CD14-positive monocyte (primary cell): ENCODE data around the gene KIF21A. TPM values are rescaled to one million over a fixed set of nuclear protein-coding genes. Genes with fewer than 3 reads are reported as not detected.

Source experiments
- DNase-seq, 3 donors: peaks; one replicate each; pipeline ENCODE4 v3.0.0-alpha.2; 2011 to 2022
- H2AFZ ChIP-seq: 2 replicates; pipeline ENCODE4 v1.6.0; 2012; ENCODE audit warnings: mild to moderate bottlenecking, low read depth, low read length, inconsistent platforms; ENCODE audit not compliant: insufficient read depth, poor library complexity, severe bottlenecking
- H3K27ac ChIP-seq, 2 donors: 1 replicate in 1 of 2; 2 replicates in 1 of 2; pipeline ENCODE4 v1.5.1; 2012 to 2013; ENCODE audit warnings: low read length in 2 of 2, control low read depth in 1 of 2, inconsistent platforms in 1 of 2, low read depth in 1 of 2, mild to moderate bottlenecking in 1 of 2
- H3K27me3 ChIP-seq, 2 donors: one replicate each; pipeline versions ENCODE4 v1.6.0 to v1.6.1; 2011 to 2013; ENCODE audit warnings: low read length in 2 of 2; ENCODE audit not compliant: control insufficient read depth in 2 of 2, insufficient read depth in 2 of 2
- H3K36me3 ChIP-seq, 2 donors: replicated peaks in 1 of 2; 1 replicate in 1 of 2; 2 replicates in 1 of 2; pipeline versions ENCODE4 v1.5.1 to v1.6.1; 2012 to 2013; ENCODE audit warnings: low read length in 2 of 2, control low read depth in 1 of 2, inconsistent platforms in 1 of 2, mild to moderate bottlenecking in 1 of 2; ENCODE audit not compliant: insufficient read depth in 2 of 2, control insufficient read depth in 1 of 2
- H3K4me1 ChIP-seq, 2 donors: 1 replicate in 1 of 2; 2 replicates in 1 of 2; pipeline versions ENCODE4 v1.5.1 to v1.6.1; 2012 to 2013; ENCODE audit warnings: low read length in 2 of 2, control low read depth in 1 of 2, inconsistent platforms in 1 of 2, mild to moderate bottlenecking in 1 of 2, moderate library complexity in 1 of 2; ENCODE audit not compliant: insufficient read depth in 2 of 2, control insufficient read depth in 1 of 2
- H3K4me2 ChIP-seq: replicated peaks from 2 replicates; pipeline ENCODE3; 2012; ENCODE audit warnings: low read length, moderate library complexity, mild to moderate bottlenecking; ENCODE audit not compliant: poor library complexity, severe bottlenecking; ENCODE audit errors: extremely low read depth
- H3K4me3 ChIP-seq, 3 experiments: fragments of 200-600 bp in 1 of 3; sonication (generic) in 1 of 3; replicated peaks in 1 of 3; 1 replicate in 2 of 3; 2 replicates in 1 of 3; pipeline ENCODE4 v1.5.1; 2011 to 2013; ENCODE audit warnings: low read length in 3 of 3, mild to moderate bottlenecking in 3 of 3, control low read depth in 2 of 3, low read depth in 2 of 3, inconsistent platforms in 1 of 3, moderate library complexity in 1 of 3
- H3K79me2 ChIP-seq: 2 replicates; pipeline ENCODE4 v1.6.0; 2012; ENCODE audit warnings: mild to moderate bottlenecking, control low read depth, inconsistent platforms, low read length, moderate library complexity; ENCODE audit not compliant: insufficient read depth
- H3K9ac ChIP-seq: 2 replicates; pipeline ENCODE4 v1.6.0; 2017; ENCODE audit warnings: low read length, mild to moderate bottlenecking; ENCODE audit not compliant: insufficient read depth, poor library complexity, severe bottlenecking
- H3K9me3 ChIP-seq, 2 donors: replicated peaks in 1 of 2; 1 replicate in 1 of 2; 2 replicates in 1 of 2; pipeline versions ENCODE4 v1.5.1 to v1.6.1; 2012 to 2013; ENCODE audit warnings: low read length in 2 of 2, control low read depth in 1 of 2; ENCODE audit not compliant: control insufficient read depth in 1 of 2, insufficient read depth in 1 of 2
- H4K20me1 ChIP-seq: 2 replicates; pipeline ENCODE4 v1.6.0; 2012; ENCODE audit warnings: mild to moderate bottlenecking, low read length, control low read depth, moderate library complexity; ENCODE audit not compliant: insufficient read depth
- H3K27ac Mint-ChIP-seq, 7 donors: one replicate each; pipeline ENCODE4 v1.8.0; 2020; ENCODE audit warnings: mild to moderate bottlenecking in 7 of 7, mixed read lengths in 7 of 7, moderate library complexity in 6 of 7, inconsistent platforms in 2 of 7
- H3K27me3 Mint-ChIP-seq, 3 donors: one replicate each; pipeline ENCODE4 v1.8.0; 2021 to 2022; ENCODE audit warnings: low read depth in 3 of 3, mild to moderate bottlenecking in 3 of 3, mixed read lengths in 3 of 3, moderate library complexity in 3 of 3, inconsistent platforms in 1 of 3
- H3K36me3 Mint-ChIP-seq, 2 donors: one replicate each; pipeline ENCODE4 v1.8.0; 2020; ENCODE audit warnings: mixed read lengths in 2 of 2, inconsistent platforms in 1 of 2, mild to moderate bottlenecking in 1 of 2
- H3K4me1 Mint-ChIP-seq: one replicate; pipeline ENCODE4 v1.8.0; 2020; ENCODE audit warnings: mild to moderate bottlenecking, mixed read lengths
- H3K4me3 Mint-ChIP-seq, 2 donors: one replicate each; pipeline ENCODE4 v1.8.0; 2020; ENCODE audit warnings: mild to moderate bottlenecking in 2 of 2, mixed read lengths in 2 of 2, moderate library complexity in 1 of 2
- H3K9me3 Mint-ChIP-seq, 7 donors: one replicate each; pipeline ENCODE4 v1.8.0; 2020 to 2022; ENCODE audit warnings: mixed read lengths in 7 of 7, mild to moderate bottlenecking in 6 of 7, moderate library complexity in 6 of 7, inconsistent platforms in 2 of 7
- CTCF ChIP-seq: fragments of 200-600 bp; IDR thresholded peaks from one replicate; pipeline ENCODE4 v1.8.0; 2022; ENCODE audit warnings: antibody characterized with exemption, mild to moderate bottlenecking
- WGBS: methylation state at CpG from one replicate; pipeline ENCODE4 v1.1.5; 2013; ENCODE audit warnings: missing lambda C conversion rate; ENCODE audit not compliant: insufficient coverage; 5-methylcytosine and 5-hydroxymethylcytosine counted together
- intact Hi-C, 2 donors: fragments of 100-400 bp; cut with micrococcal nuclease; formaldehyde crosslinking; loops; one replicate each; pipeline versions ENCODE4 v1.15.0 to v1.15.1; 2023
- polyA plus RNA-seq, 3 donors: library from polyadenylated mRNA; depleted of rRNA in 1 of 3; unstranded in 2 of 3; stranded (reverse) in 1 of 3; fragments of 300-500 nt in 2 of 3; fragments of >200 nt in 1 of 3; fragmentation: Illumina TruSeq in 2 of 3; gene quantifications; 1 replicate in 2 of 3; 2 replicates in 1 of 3; pipeline ENCODE4 v1.2.3, GENCODE V29; 2012 to 2021

The KIF21A gene
- polyA plus RNA-seq, 3 donors = 0.03 to 0.05 TPM; not detected in 1

GRCh38 chr12:39483597-39483996 is 40.7 kb upstream of the KIF21A start:
- intact Hi-C loops = no loop called here
- H3K27ac ChIP-seq = no peak overlapping the region
- H4K20me1 ChIP-seq = no peaks in the 10 kb centered on the region
- no peak overlapping the region for H3K9ac ChIP-seq
- no peak for DNase-seq
- H3K4me1 ChIP-seq = no peaks in the 10 kb centered on the region
- WGBS = 100% methylated on average over 1 of the region's 7 CpGs
- H2AFZ ChIP-seq = no peak overlapping the region
- H3K36me3 ChIP-seq = no peaks in the 10 kb centered on the region
- no peak overlapping the region for H3K27ac Mint-ChIP-seq
- no peaks in the 10 kb centered on the region for H3K36me3 Mint-ChIP-seq
- peaks cover 0 to 11% (median 2%) of the 10 kb centered on the region in 7 donors for H3K9me3 Mint-ChIP-seq
- TF ChIP-seq CTCF = no peak
- H3K9me3 ChIP-seq = no peaks in the 10 kb centered on the region
- H3K79me2 ChIP-seq = no peaks in the 10 kb centered on the region
- no peak overlapping the region for H3K4me2 ChIP-seq
- H3K27me3 Mint-ChIP-seq = peaks cover 0 to 2% (median 2%) of the 10 kb centered on the region in 3 donors
- H3K4me1 Mint-ChIP-seq = no peaks in the 10 kb centered on the region
- no peaks in the 10 kb centered on the region for H3K27me3 ChIP-seq
- no peak overlapping the region for H3K4me3 ChIP-seq
- no peak overlapping the region for H3K4me3 Mint-ChIP-seq

GRCh38 chr12:39483042-39483441 is 40.1 kb upstream of the KIF21A start:
- no peak for TF ChIP-seq CTCF
- Histone ChIP-seq H3K9me3 (no peaks in the 10 kb centered on the region), H3K4me2 (no peak overlapping the region), H3K4me3 (no peak overlapping the region), H3K36me3 (no peaks in the 10 kb centered on the region), H4K20me1 (no peaks in the 10 kb centered on the region), H3K27ac (no peak overlapping the region), H3K9ac (no peak overlapping the region), H3K79me2 (no peaks in the 10 kb centered on the region), H2AFZ (no peak overlapping the region), H3K4me1 (no peaks in the 10 kb centered on the region), H3K27me3 (no peaks in the 10 kb centered on the region)
- 95% methylated on average over 3 of the region's 4 CpGs for WGBS
- peaks cover 0 to 8% (median 3%) of the 10 kb centered on the region in 7 donors for H3K9me3 Mint-ChIP-seq
- H3K4me3 Mint-ChIP-seq = no peak overlapping the region
- no peak overlapping the region for H3K27ac Mint-ChIP-seq
- no peak for DNase-seq
- peaks cover 0 to 2% (median 2%) of the 10 kb centered on the region in 3 donors for H3K27me3 Mint-ChIP-seq
- intact Hi-C loops = no loop called here
- H3K36me3 Mint-ChIP-seq = no peaks in the 10 kb centered on the region
- no peaks in the 10 kb centered on the region for H3K4me1 Mint-ChIP-seq
